GM23248 (cell line): ENCODE results near the gene ZMPSTE24.

ENCODE experiments used
- EZH2 ChIP-seq: fragments of 200-600 bp; sonication (generic); IDR thresholded peaks from 2 replicates; pipeline ENCODE4 v1.6.1; 2018; ENCODE audit warnings: antibody characterized with exemption, mild to moderate bottlenecking; ENCODE audit not compliant: insufficient read depth, poor library complexity, severe bottlenecking
- EZH2phosphoT487 ChIP-seq: fragments of 200-600 bp; sonication (generic); IDR thresholded peaks from 2 replicates; pipeline ENCODE4 v1.6.1; 2018; ENCODE audit warnings: antibody characterized with exemption, moderate library complexity, mild to moderate bottlenecking, low read depth; ENCODE audit not compliant: insufficient read depth

DNA sequence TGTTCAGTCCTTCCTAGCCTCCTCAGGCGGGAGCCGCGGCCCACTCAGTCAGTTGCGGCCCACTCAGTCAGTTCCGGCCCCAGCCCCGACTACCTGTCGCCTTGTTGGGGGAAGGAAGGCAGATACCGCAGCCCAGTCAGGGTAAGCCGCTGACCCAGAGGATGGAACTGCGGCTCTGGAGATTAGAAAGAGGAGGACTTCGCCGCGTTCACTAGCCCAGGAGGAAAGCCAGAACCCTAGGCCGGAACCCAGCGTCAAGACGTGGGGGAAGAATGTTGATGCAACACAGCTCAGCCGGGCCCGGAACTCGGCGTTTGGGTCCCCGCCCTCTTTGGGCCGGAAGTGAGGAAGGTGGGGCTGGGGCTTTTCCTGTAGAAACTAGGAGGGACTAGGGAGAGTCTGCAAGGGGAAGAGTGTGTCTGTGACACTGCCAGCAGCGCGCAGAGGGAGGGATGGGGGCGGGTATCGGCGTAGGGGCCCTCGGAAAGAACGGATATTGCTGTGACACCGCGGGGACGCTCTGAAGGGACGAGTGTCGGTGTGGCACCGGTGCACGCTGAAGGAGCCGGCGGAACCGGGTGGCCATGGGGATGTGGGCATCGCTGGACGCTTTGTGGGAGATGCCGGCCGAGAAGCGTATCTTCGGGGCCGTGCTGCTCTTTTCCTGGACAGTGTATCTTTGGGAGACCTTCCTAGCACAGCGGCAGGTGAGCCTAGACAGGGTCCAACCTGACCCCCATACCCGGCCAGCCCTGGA lies at the start of gene ZMPSTE24:
- TF ChIP-seq EZH2 (no peak), EZH2phosphoT487 (no peak)
